Progenitor cell of endocrine pancreas (in vitro differentiated cells): ENCODE data around the gene SFTPB. TPM values are rescaled to one million over a fixed set of nuclear protein-coding genes. Genes with fewer than 3 reads are reported as not detected.
A peak's percentile ranks its signal among the peaks of the same experiment; 100 is the strongest.
"Not testable (repeated sequence)": the region's sequence is repeated elsewhere in the genome, so short reads cannot be mapped to it uniquely, and the experiment has no call there.

Source experiments
- DNase-seq: peaks from one replicate; pipeline ENCODE4 v3.0.0; 2021; ENCODE audit warnings: low spot score; ENCODE audit not compliant: unreplicated experiment
- H3K27ac Mint-ChIP-seq: 2 replicates; pipeline ENCODE4 v1.8.0; 2021; ENCODE audit warnings: mild to moderate bottlenecking, moderate library complexity, mixed read lengths
- H3K27me3 Mint-ChIP-seq: 2 replicates; pipeline ENCODE4 v1.8.0; 2021; ENCODE audit warnings: mixed read lengths
- H3K36me3 Mint-ChIP-seq: 2 replicates; pipeline ENCODE4 v1.8.0; 2022; ENCODE audit warnings: mixed read lengths; ENCODE audit not compliant: insufficient read depth
- H3K4me1 Mint-ChIP-seq: 2 replicates; pipeline ENCODE4 v1.8.0; 2021; ENCODE audit warnings: low read depth, mixed read lengths
- H3K4me3 Mint-ChIP-seq: 2 replicates; pipeline ENCODE4 v1.8.0; 2021; ENCODE audit warnings: low read depth, mild to moderate bottlenecking, moderate library complexity, mixed read lengths
- H3K9me3 Mint-ChIP-seq: 2 replicates; pipeline ENCODE4 v1.8.0; 2021; ENCODE audit warnings: low read depth, mixed read lengths
- CTCF ChIP-seq: fragments of 200-600 bp; sonication (generic); IDR thresholded peaks from one replicate; pipeline ENCODE4 v1.5.0; 2021; ENCODE audit warnings: antibody characterized with exemption, mild to moderate bottlenecking; ENCODE audit not compliant: unreplicated experiment
- total RNA-seq: library from RNA; stranded (reverse); gene quantifications from 2 replicates; pipeline ENCODE4 v1.2.1, GENCODE V29; 2021

The SFTPB gene
- total RNA-seq, 1 donor from 2014 or later = not detected

GRCh38 chr2:85661139-85661858 lies 6.7 kb downstream of the SFTPB start:
- no peaks in the 10 kb centered on the region for H3K9me3 Mint-ChIP-seq
- TF ChIP-seq CTCF = no peak
- no peaks in the 10 kb centered on the region for H3K27me3 Mint-ChIP-seq
- peaks cover 2% of the 10 kb centered on the region for H3K4me1 Mint-ChIP-seq
- no peak overlapping the region for H3K27ac Mint-ChIP-seq
- DNase-seq = no peak
- peaks cover 3% of the 10 kb centered on the region for H3K36me3 Mint-ChIP-seq
- H3K4me3 Mint-ChIP-seq = no peak overlapping the region

GRCh38 chr2:85660725-85661124 lies 7.3 kb downstream of the SFTPB start:
- Mint-ChIP-seq H3K4me3 (no peak overlapping the region), H3K4me1 (peaks cover 2% of the 10 kb centered on the region), H3K27ac (no peak overlapping the region), H3K27me3 (no peaks in the 10 kb centered on the region), H3K36me3 (peaks cover 6% of the 10 kb centered on the region), H3K9me3 (no peaks in the 10 kb centered on the region)
- DNase-seq = no peak
- no peak for TF ChIP-seq CTCF

GRCh38 chr2:85660301-85660700 lies 7.7 kb downstream of the SFTPB start:
- H3K9me3 Mint-ChIP-seq, H3K27ac Mint-ChIP-seq, H3K4me1 Mint-ChIP-seq, H3K27me3 Mint-ChIP-seq, DNase-seq, H3K4me3 Mint-ChIP-seq, H3K36me3 Mint-ChIP-seq: not testable (repeated sequence)

GRCh38 chr2:85659324-85659981 lies 8.5 kb downstream of the SFTPB start:
- no peaks in the 10 kb centered on the region for H3K9me3 Mint-ChIP-seq
- peaks cover 6% of the 10 kb centered on the region for H3K36me3 Mint-ChIP-seq
- TF ChIP-seq CTCF = no peak
- peaks cover 2% of the 10 kb centered on the region for H3K4me1 Mint-ChIP-seq
- H3K4me3 Mint-ChIP-seq = no peak overlapping the region
- no peaks in the 10 kb centered on the region for H3K27me3 Mint-ChIP-seq
- no peak for DNase-seq
- no peak overlapping the region for H3K27ac Mint-ChIP-seq

- H3K9me3 Mint-ChIP-seq, H3K27me3 Mint-ChIP-seq: not testable (repeated sequence)
- H3K27ac Mint-ChIP-seq = peak overlapping the region; percentile 71
Observed at GRCh38 chr2:85657399-85657798, 10.6 kb downstream of the SFTPB start.

GRCh38 chr2:85656468-85656867 lies 11.5 kb downstream of the SFTPB start:
- no peak for TF ChIP-seq CTCF
- Mint-ChIP-seq H3K9me3 (no peaks in the 10 kb centered on the region), H3K4me1 (peaks cover 2% of the 10 kb centered on the region), H3K4me3 (no peak overlapping the region), H3K27ac (no peak overlapping the region), H3K36me3 (peaks cover 13% of the 10 kb centered on the region), H3K27me3 (no peaks in the 10 kb centered on the region)
- DNase-seq = no peak

More at GRCh38 chr2:85657399-85657798, 10.6 kb downstream of the SFTPB start:
- not testable (repeated sequence) for H3K4me3 Mint-ChIP-seq, H3K36me3 Mint-ChIP-seq, H3K4me1 Mint-ChIP-seq, DNase-seq
